Thyroid gland (tissue), 4 donors: ENCODE results near the gene PPP2R2B. TPM values are rescaled to one million over a fixed set of nuclear protein-coding genes. Genes with fewer than 3 reads are reported as not detected.

Experiments
- DNase-seq, 2 donors: peaks; one replicate each; pipeline ENCODE4 v3.0.0-alpha.2; 2019
- H3K27ac ChIP-seq, 3 donors: fragments of 200-600 bp; sonication (generic); 1 replicate in 2 of 3; 2 replicates in 1 of 3; pipeline ENCODE4 v1.5.1; 2016 to 2019; ENCODE audit warnings: mild to moderate bottlenecking in 1 of 3, moderate library complexity in 1 of 3
- H3K27me3 ChIP-seq: fragments of 200-600 bp; sonication (generic); one replicate; pipeline ENCODE4 v1.5.1; 2019
- H3K36me3 ChIP-seq, 2 donors: fragments of 200-600 bp; sonication (generic); one replicate each; pipeline ENCODE4 v1.5.1; 2016 to 2019
- H3K4me1 ChIP-seq, 2 donors: fragments of 200-600 bp; sonication (generic); one replicate each; pipeline ENCODE4 v1.5.1; 2017 to 2019
- H3K4me3 ChIP-seq, 3 donors: fragments of 200-600 bp; sonication (generic); replicated peaks in 1 of 3; 1 replicate in 2 of 3; 2 replicates in 1 of 3; pipeline ENCODE4 v1.5.1; 2016; ENCODE audit warnings: mild to moderate bottlenecking in 1 of 3
- H3K9me3 ChIP-seq: fragments of 200-600 bp; sonication (generic); one replicate; pipeline ENCODE4 v1.5.1; 2017
- CTCF ChIP-seq, 6 experiments: fragments of 200-600 bp in 3 of 6; fragments of 450-650 bp in 3 of 6; sonication (generic) in 3 of 6; IDR thresholded peaks; one replicate each; pipeline ENCODE4 v1.5.1; 2016 to 2019; ENCODE audit warnings: antibody characterized with exemption in 6 of 6, mild to moderate bottlenecking in 2 of 6, inconsistent platforms in 1 of 6, moderate library complexity in 1 of 6
- POLR2A ChIP-seq, 2 donors: fragments of 450-650 bp; IDR thresholded peaks; one replicate each; pipeline ENCODE4 v1.6.1; 2017; ENCODE audit warnings: antibody characterized with exemption in 2 of 2, mild to moderate bottlenecking in 2 of 2, moderate library complexity in 1 of 2
- WGBS, 2 donors: methylation state at CpG; one replicate each; pipeline ENCODE4 v1.1.5; 2017; 5-methylcytosine and 5-hydroxymethylcytosine counted together
- intact Hi-C: fragments of 100-400 bp; cut with DNase I; formaldehyde crosslinking; loops from one replicate; pipeline ENCODE4 v1.15.1; 2023
- total RNA-seq, 4 donors: library from RNA; depleted of rRNA; stranded (reverse); fragments of >200 nt; gene quantifications; one replicate each; pipeline ENCODE4 v1.2.3, GENCODE V29; 2016

PPP2R2B gene
- total RNA-seq, 4 donors from 2014 or later = 1.1 to 5.0 (median 2.9) TPM

GRCh38 chr5:146720107-146720506 is 158.4 kb downstream of the PPP2R2B start:
- peaks cover 0 to 5% of the 10 kb centered on the region in 2 donors for H3K4me1 ChIP-seq
- no peak for DNase-seq
- H3K36me3 ChIP-seq = no peaks in the 10 kb centered on the region
- intact Hi-C loops = no loop called here
- no peaks in the 10 kb centered on the region for H3K9me3 ChIP-seq
- no peak overlapping the region for H3K27ac ChIP-seq
- 63 to 81% methylated on average over 1 of the region's 1 CpG for WGBS, 2 donors
- no peak for TF ChIP-seq POLR2A (IDR thresholded peaks at IDR 0.05)
- TF ChIP-seq CTCF (IDR thresholded peaks at IDR 0.05) = no peak
- no peak overlapping the region for H3K4me3 ChIP-seq
- H3K27me3 ChIP-seq = no peaks in the 10 kb centered on the region

DNA sequence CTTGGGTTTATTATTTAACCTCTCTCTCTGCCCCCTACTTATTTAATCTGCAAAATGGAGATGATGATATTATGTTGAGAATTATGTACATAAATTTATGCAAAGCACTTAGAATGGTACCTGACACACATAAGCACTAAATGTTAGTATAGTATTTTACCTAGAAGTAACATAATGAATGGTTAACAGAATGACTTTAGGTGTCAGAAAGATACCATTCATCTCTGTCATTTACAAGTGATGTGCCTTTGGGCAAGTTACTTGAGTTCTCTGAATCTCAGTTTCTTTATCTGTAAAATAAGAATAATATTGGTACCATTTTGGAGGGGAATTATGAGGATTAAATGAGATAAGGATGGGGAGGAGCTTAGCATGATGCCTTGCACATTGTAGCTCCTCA is 159.4 kb downstream of the PPP2R2B start:
- intact Hi-C loops = no loop called here
- no peak overlapping the region for H3K4me3 ChIP-seq
- no peaks in the 10 kb centered on the region for H3K9me3 ChIP-seq
- H3K27me3 ChIP-seq = no peaks in the 10 kb centered on the region
- peaks cover 0 to 5% of the 10 kb centered on the region in 2 donors for H3K4me1 ChIP-seq
- no peak for DNase-seq
- TF ChIP-seq POLR2A (IDR thresholded peaks at IDR 0.05) = no peak
- no peak for TF ChIP-seq CTCF (IDR thresholded peaks at IDR 0.05)
- no peaks in the 10 kb centered on the region for H3K36me3 ChIP-seq
- no peak overlapping the region for H3K27ac ChIP-seq

- 68 to 79% methylated on average over 3 of the region's 3 CpGs for WGBS, 2 donors
- TF ChIP-seq CTCF (IDR thresholded peaks at IDR 0.05) (no peak), POLR2A (IDR thresholded peaks at IDR 0.05) (no peak)
- no peak for DNase-seq
- no peaks in the 10 kb centered on the region for H3K9me3 ChIP-seq
- intact Hi-C loops = no loop called here
- H3K4me3 ChIP-seq = no peak overlapping the region
- H3K27ac ChIP-seq = no peak overlapping the region
- H3K4me1 ChIP-seq = peaks cover 0 to 5% of the 10 kb centered on the region in 2 donors
- H3K27me3 ChIP-seq = no peaks in the 10 kb centered on the region
- H3K36me3 ChIP-seq = no peaks in the 10 kb centered on the region
These were observed 159.9 kb downstream of the PPP2R2B start for GRCh38 chr5:146718609-146719008.

DNA sequence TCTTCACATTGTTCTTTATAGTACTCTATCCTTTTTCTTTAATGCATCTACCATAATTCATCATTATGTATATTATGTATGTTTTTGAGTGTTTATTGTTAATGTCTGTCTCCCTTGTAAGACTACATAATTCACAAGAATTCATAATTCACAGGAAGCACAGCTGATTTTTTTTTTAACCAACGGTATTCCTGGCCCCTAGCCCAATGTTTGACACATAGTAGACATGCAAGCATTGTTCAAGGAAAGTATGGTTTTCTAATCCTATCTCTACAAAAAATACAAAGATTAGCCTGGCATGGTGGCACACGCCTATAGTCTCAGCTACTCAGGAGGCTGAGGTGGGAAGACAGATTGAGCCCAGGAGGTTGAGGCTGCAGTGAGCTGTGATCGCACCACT is 160.6 kb downstream of the PPP2R2B start:
- Histone ChIP-seq H3K4me3 (no peak overlapping the region), H3K27ac (no peak overlapping the region), H3K9me3 (no peaks in the 10 kb centered on the region), H3K36me3 (no peaks in the 10 kb centered on the region), H3K27me3 (no peaks in the 10 kb centered on the region), H3K4me1 (peaks cover 0 to 5% of the 10 kb centered on the region in 2 donors)
- 73 to 76% methylated on average over 3 of the region's 3 CpGs for WGBS, 2 donors
- TF ChIP-seq CTCF (IDR thresholded peaks at IDR 0.05) (no peak), POLR2A (IDR thresholded peaks at IDR 0.05) (no peak)
- no peak for DNase-seq
- intact Hi-C loops = no loop called here

GRCh38 chr5:146716636-146717035 is 161.9 kb downstream of the PPP2R2B start:
- Histone ChIP-seq H3K4me1 (peaks cover 0 to 1% of the 10 kb centered on the region in 2 donors), H3K36me3 (no peaks in the 10 kb centered on the region), H3K27me3 (no peaks in the 10 kb centered on the region), H3K4me3 (no peak overlapping the region), H3K9me3 (no peaks in the 10 kb centered on the region), H3K27ac (no peak overlapping the region)
- intact Hi-C loops = no loop called here
- TF ChIP-seq POLR2A (IDR thresholded peaks at IDR 0.05) (no peak), CTCF (IDR thresholded peaks at IDR 0.05) (no peak)
- DNase-seq = no peak
